Right lobe of liver (tissue), 4 donors: ENCODE data around the gene ERC1.

Experiments
- CTCF ChIP-seq, 4 donors: fragments of 200-600 bp in 3 of 4; fragments of 450-650 bp in 1 of 4; IDR thresholded peaks; one replicate each; pipeline versions ENCODE4 v1.5.1 to v1.8.0; 2016 to 2022; ENCODE audit warnings: antibody characterized with exemption in 4 of 4, mild to moderate bottlenecking in 2 of 4
- POLR2A ChIP-seq: fragments of 450-650 bp; IDR thresholded peaks from one replicate; pipeline ENCODE4 v1.6.1; 2017; ENCODE audit warnings: antibody characterized with exemption, mild to moderate bottlenecking
- donor health status: DM: no; HTN: no; CAD: no.
- donor health status: DM: no; HTN: no; CAD: no.
- donor health status: DM: no; HTN: yes; CAD: no.

- TF ChIP-seq CTCF (IDR thresholded peaks at IDR 0.05) = no peak
- no peak for TF ChIP-seq POLR2A
Observed at GRCh38 chr12:1380171-1380851, 389.3 kb downstream of the ERC1 start.
